VCaP (cell line): ENCODE results near the gene ABHD17C.
A peak's percentile ranks its signal among the peaks of the same experiment; 100 is the strongest.

Experiments used
- H3K27ac ChIP-seq: fragments of 450-650 bp; 2 replicates; pipeline ENCODE4 v1.5.1; 2017
- CTCF ChIP-seq: fragments of 450-650 bp; conservative IDR thresholded peaks from 2 replicates; pipeline ENCODE4 v1.5.1; 2017; ENCODE audit warnings: mild to moderate bottlenecking, moderate library complexity

The ABHD17C gene

GRCh38 chr15:80779658-80780415, 84.7 kb downstream of the ABHD17C start:
- TF ChIP-seq CTCF = no peak
- H3K27ac ChIP-seq = peak overlapping the region; percentile 72

DNA sequence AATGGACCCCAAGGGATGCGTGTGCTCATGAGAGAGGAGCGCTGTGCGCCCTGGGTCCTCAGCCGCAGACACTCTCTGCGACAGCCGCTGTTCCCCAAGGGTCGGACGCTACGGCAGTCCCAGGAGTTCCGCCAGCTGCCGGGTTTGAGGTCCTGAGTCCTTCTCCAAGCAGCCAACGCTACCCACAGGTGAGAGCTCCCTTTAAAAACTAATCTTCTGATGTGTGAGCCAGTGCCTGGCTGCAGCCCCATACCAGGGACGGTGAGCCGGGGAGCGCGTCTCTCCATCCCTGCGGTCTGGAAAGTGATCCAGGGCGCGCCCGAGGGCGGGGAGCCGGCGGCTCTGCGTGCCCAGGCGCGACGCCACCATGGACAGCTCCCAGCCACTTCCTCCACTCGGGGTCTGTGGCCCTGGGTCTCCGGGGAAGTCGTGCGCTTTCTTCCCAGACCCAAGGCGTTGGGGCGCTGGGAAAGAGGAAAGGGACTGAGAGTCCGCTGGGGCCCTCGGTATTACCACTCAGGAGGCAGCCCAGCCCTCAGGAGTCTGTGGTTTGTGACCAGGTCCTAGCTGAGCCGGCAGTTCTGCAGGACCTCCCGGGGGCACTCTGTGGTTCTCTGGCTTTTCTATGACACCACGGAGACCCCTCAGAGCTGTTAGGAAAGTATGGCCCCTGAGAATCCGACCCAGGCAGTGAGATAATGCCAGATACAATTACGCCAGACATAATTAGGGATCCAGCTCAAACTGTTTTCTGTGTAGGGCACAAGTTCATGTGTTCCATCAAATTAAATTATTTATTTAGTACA, 85.5 kb downstream of the ABHD17C start:
- no peak for TF ChIP-seq CTCF
- peak overlapping the region; percentile 72 for H3K27ac ChIP-seq

- peak overlapping the region; percentile 55 for H3K27ac ChIP-seq
- TF ChIP-seq CTCF = no peak
Measured at GRCh38 chr15:80783260-80783659, 88.2 kb downstream of the ABHD17C start.

GRCh38 chr15:80785335-80785734, 90.2 kb downstream of the ABHD17C start:
- TF ChIP-seq CTCF = no peak
- no peak overlapping the region for H3K27ac ChIP-seq

GRCh38 chr15:80785811-80786354, 90.8 kb downstream of the ABHD17C start:
- TF ChIP-seq CTCF = no peak
- H3K27ac ChIP-seq = no peak overlapping the region

DNA sequence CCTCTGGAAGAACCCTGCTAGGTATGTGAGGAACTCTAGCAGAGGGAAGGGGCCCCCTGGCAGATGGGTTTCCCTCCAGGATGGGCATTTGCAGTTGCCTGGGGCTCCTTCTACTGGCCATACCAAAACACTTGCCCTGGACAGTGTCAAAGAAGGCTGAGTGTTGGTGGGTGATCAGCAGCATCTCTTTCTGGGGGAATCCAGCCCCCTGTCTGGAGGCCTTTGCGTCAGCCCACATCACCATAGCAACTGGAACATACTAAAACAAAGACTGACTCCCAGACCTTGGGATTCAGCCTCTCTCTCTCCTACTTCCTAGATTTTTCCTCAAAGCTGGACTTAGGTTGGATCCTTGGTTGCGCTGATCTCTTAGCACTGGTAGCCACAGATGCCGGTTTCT, 92.2 kb downstream of the ABHD17C start:
- no peak overlapping the region for H3K27ac ChIP-seq
- TF ChIP-seq CTCF = no peak

DNA sequence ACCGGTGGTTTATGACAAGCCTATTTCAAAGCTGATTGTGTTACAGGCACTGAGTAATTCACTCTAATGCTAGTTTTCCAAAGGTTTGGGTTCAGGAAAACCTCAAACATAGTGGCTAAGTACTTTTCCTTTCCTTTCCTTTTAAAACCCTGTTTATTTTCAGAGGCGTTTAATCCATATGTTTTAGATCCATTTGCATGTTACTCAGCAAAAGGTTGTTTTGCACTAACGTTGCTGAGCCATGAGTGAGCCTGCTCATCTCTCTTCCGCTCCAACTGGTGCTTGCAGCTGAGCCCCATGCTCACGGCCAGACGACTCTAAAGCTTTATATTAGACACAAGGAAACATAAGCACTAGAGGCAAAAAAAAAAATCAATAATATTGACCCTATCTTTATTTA, 93.4 kb downstream of the ABHD17C start:
- TF ChIP-seq CTCF = no peak
- no peak overlapping the region for H3K27ac ChIP-seq
